ENCODE data around the gene ITGB1BP2.
"Not testable (repeated sequence)": the region's sequence is repeated elsewhere in the genome, so short reads cannot be mapped to it uniquely, and the experiment has no call there.

ITGB1BP2 gene

GRCh38 chrX:71326394-71326793 is 24.8 kb downstream of the ITGB1BP2 start:
- no peaks in the 10 kb centered on the region for H3K27me3 ChIP-seq (replicated peaks in 2 of 5; ENCODE audit: control insufficient read depth in 4 of 5, insufficient read depth in 5 of 5, low read length in 4 of 5)
- H3K36me3 ChIP-seq (ENCODE audit: control insufficient read depth in 4 of 4, insufficient read depth in 4 of 4, low read length in 3 of 4) = no peaks in the 10 kb centered on the region
- no peaks in the 10 kb centered on the region for H3K4me1 ChIP-seq (ENCODE audit: control extremely low read depth in 1 of 4, control insufficient read depth in 4 of 4, insufficient read depth in 4 of 4, low read length in 3 of 4)
- no CpG with 5 or more reads among the region's 3 CpGs for WGBS (ENCODE audit: insufficient coverage)
- H3K4me3 ChIP-seq (ENCODE audit: control insufficient read depth in 1 of 7, extremely low read depth in 1 of 7, insufficient read depth in 4 of 7, low read depth in 2 of 7, low read length in 6 of 7) = no peak overlapping the region
- CTCF ChIA-PET = no interaction called here
- H3K27ac ChIP-seq (ENCODE audit: insufficient read depth in 1 of 2, low read depth in 1 of 2, low read length in 2 of 2, poor library complexity in 1 of 2, severe bottlenecking in 2 of 2) = no peak overlapping the region
- no peak for DNase-seq
- POLR2A ChIA-PET = no interaction called here
- peaks cover 0 to 7% (median 3%) of the 10 kb centered on the region in 5 experiments for H3K9me3 ChIP-seq (ENCODE audit: control extremely low read depth in 1 of 5, control insufficient read depth in 4 of 5, insufficient read depth in 2 of 5, low read depth in 1 of 5, low read length in 4 of 5)

- POLR2A ChIA-PET; H3K4me3 ChIP-seq (ENCODE audit: control insufficient read depth in 1 of 7, extremely low read depth in 1 of 7, insufficient read depth in 4 of 7, low read depth in 2 of 7, low read length in 6 of 7); H3K4me1 ChIP-seq (ENCODE audit: control extremely low read depth in 1 of 4, control insufficient read depth in 4 of 4, insufficient read depth in 4 of 4, low read length in 3 of 4); DNase-seq; H3K27me3 ChIP-seq (replicated peaks in 2 of 5; ENCODE audit: control insufficient read depth in 4 of 5, insufficient read depth in 5 of 5, low read length in 4 of 5); H3K27ac ChIP-seq (ENCODE audit: insufficient read depth in 1 of 2, low read depth in 1 of 2, low read length in 2 of 2, poor library complexity in 1 of 2, severe bottlenecking in 2 of 2); H3K36me3 ChIP-seq (ENCODE audit: control insufficient read depth in 4 of 4, insufficient read depth in 4 of 4, low read length in 3 of 4); CTCF ChIA-PET; H3K9me3 ChIP-seq (ENCODE audit: control extremely low read depth in 1 of 5, control insufficient read depth in 4 of 5, insufficient read depth in 2 of 5, low read depth in 1 of 5, low read length in 4 of 5): not testable (repeated sequence)
- no CpG with 5 or more reads among the region's 5 CpGs for WGBS (ENCODE audit: insufficient coverage)
Measured at GRCh38 chrX:71349151-71349665, 47.7 kb downstream of the ITGB1BP2 start.

GRCh38 chrX:71349867-71350266 is 48.3 kb downstream of the ITGB1BP2 start:
- POLR2A ChIA-PET = not testable (repeated sequence)
- no CpG with 5 or more reads among the region's 6 CpGs for WGBS (ENCODE audit: insufficient coverage)

GRCh38 chrX:71352439-71352838 is 50.9 kb downstream of the ITGB1BP2 start:
- H3K4me3 ChIP-seq (ENCODE audit: control insufficient read depth in 1 of 7, extremely low read depth in 1 of 7, insufficient read depth in 4 of 7, low read depth in 2 of 7, low read length in 6 of 7); DNase-seq; H3K27ac ChIP-seq (ENCODE audit: insufficient read depth in 1 of 2, low read depth in 1 of 2, low read length in 2 of 2, poor library complexity in 1 of 2, severe bottlenecking in 2 of 2); H3K9me3 ChIP-seq (ENCODE audit: control extremely low read depth in 1 of 5, control insufficient read depth in 4 of 5, insufficient read depth in 2 of 5, low read depth in 1 of 5, low read length in 4 of 5); H3K4me1 ChIP-seq (ENCODE audit: control extremely low read depth in 1 of 4, control insufficient read depth in 4 of 4, insufficient read depth in 4 of 4, low read length in 3 of 4); CTCF ChIA-PET; H3K36me3 ChIP-seq (ENCODE audit: control insufficient read depth in 4 of 4, insufficient read depth in 4 of 4, low read length in 3 of 4); H3K27me3 ChIP-seq (replicated peaks in 2 of 5; ENCODE audit: control insufficient read depth in 4 of 5, insufficient read depth in 5 of 5, low read length in 4 of 5); POLR2A ChIA-PET: not testable (repeated sequence)
- WGBS (ENCODE audit: insufficient coverage) = 70% methylated on average over 5 of the region's 5 CpGs

More at GRCh38 chrX:71349867-71350266, 48.3 kb downstream of the ITGB1BP2 start:
- H3K27me3 ChIP-seq (replicated peaks in 2 of 5; ENCODE audit: control insufficient read depth in 4 of 5, insufficient read depth in 5 of 5, low read length in 4 of 5); H3K4me1 ChIP-seq (ENCODE audit: control extremely low read depth in 1 of 4, control insufficient read depth in 4 of 4, insufficient read depth in 4 of 4, low read length in 3 of 4); H3K4me3 ChIP-seq (ENCODE audit: control insufficient read depth in 1 of 7, extremely low read depth in 1 of 7, insufficient read depth in 4 of 7, low read depth in 2 of 7, low read length in 6 of 7); H3K9me3 ChIP-seq (ENCODE audit: control extremely low read depth in 1 of 5, control insufficient read depth in 4 of 5, insufficient read depth in 2 of 5, low read depth in 1 of 5, low read length in 4 of 5); DNase-seq; CTCF ChIA-PET; H3K36me3 ChIP-seq (ENCODE audit: control insufficient read depth in 4 of 4, insufficient read depth in 4 of 4, low read length in 3 of 4); H3K27ac ChIP-seq (ENCODE audit: insufficient read depth in 1 of 2, low read depth in 1 of 2, low read length in 2 of 2, poor library complexity in 1 of 2, severe bottlenecking in 2 of 2): not testable (repeated sequence)

All from common myeloid progenitor, CD34-positive (primary cell).